ENCODE data around the gene MAP3K9. TPM values are rescaled to one million over a fixed set of nuclear protein-coding genes. Genes with fewer than 3 reads are reported as not detected.

The MAP3K9 gene
- total RNA-seq, 3 donors from 2014 or later = 0.16 to 6.3 (median 3.3) TPM

DNA sequence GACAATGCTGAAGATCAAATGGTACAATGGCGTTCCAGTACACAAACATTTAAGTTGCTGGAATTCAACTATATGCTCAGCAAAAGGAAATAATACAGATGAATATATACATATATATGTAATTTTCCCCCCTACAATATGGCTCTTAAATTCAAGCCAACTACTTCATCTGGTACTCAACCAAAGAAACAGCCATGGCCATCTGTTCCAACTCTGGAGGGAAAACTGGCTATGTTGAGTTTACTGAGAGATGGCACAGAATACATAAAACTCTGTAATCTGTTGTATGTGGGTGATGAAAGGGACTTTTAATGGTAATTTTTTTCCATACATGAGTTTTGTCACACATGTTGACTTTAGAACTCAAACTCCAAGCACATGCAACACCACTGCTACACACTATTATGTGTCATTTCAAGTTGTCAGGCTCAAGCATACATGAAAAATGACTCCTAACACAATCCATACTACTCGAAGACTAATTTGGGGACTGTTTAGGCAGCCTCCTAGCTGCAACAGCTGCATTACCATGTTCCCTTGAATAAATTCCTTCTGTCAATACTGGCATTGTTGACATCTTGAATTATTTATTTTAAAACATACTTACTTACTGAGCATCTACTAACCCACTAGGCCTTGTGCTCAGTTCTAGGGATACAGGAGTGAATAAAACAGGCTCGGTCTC lies 38.2 kb upstream of the MAP3K9 start:
- DNase-seq (ENCODE audit: low spot score in 2 of 2) = no peak
- Histone ChIP-seq H3K27me3 (no peaks in the 10 kb centered on the region), H3K36me3 (no peaks in the 10 kb centered on the region), H3K9me3 (no peaks in the 10 kb centered on the region), H3K27ac (no peak overlapping the region), H3K4me3 (no peak overlapping the region), H3K4me1 (peaks cover 0 to 2% of the 10 kb centered on the region in 2 donors)
- intact Hi-C loops (cut with DNase I; ENCODE audit: low total_unique reads) = no loop called here
- no peak for TF ChIP-seq POLR2AphosphoS5 (IDR thresholded peaks at IDR 0.05)
- TF ChIP-seq POLR2A (IDR thresholded peaks at IDR 0.05) = no peak
- TF ChIP-seq, protein P1, sequence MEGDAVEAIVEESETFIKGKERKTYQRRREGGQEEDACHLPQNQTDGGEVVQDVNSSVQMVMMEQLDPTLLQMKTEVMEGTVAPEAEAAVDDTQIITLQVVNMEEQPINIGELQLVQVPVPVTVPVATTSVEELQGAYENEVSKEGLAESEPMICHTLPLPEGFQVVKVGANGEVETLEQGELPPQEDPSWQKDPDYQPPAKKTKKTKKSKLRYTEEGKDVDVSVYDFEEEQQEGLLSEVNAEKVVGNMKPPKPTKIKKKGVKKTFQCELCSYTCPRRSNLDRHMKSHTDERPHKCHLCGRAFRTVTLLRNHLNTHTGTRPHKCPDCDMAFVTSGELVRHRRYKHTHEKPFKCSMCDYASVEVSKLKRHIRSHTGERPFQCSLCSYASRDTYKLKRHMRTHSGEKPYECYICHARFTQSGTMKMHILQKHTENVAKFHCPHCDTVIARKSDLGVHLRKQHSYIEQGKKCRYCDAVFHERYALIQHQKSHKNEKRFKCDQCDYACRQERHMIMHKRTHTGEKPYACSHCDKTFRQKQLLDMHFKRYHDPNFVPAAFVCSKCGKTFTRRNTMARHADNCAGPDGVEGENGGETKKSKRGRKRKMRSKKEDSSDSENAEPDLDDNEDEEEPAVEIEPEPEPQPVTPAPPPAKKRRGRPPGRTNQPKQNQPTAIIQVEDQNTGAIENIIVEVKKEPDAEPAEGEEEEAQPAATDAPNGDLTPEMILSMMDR (IDR thresholded peaks at IDR 0.05) = no peak

DNA sequence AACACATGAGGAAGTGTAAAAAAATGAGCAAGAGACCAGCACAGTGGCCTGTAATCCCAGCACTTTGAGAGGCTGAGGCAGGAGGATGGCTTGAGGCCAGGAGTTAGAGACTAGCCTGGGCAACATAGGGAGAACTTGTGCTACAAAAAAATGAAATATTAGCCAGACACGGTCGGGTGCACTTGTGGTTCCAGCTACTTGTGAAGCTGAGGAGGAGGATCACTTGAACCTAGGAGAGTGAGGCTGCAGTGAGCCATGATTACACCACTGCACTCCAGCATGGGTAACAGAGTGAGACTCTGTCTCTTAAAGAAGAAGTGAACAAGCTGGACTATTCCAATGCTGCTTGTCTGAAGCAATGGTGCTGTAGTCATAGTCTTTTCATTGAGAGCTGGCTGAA lies 36.3 kb upstream of the MAP3K9 start:
- H3K9me3 ChIP-seq = no peaks in the 10 kb centered on the region
- intact Hi-C loops (cut with DNase I; ENCODE audit: low total_unique reads) = no loop called here
- TF ChIP-seq, protein P1 (IDR thresholded peaks at IDR 0.05) = no peak
- TF ChIP-seq POLR2AphosphoS5 (IDR thresholded peaks at IDR 0.05) (no peak), POLR2A (IDR thresholded peaks at IDR 0.05) (no peak)
- no peak overlapping the region for H3K27ac ChIP-seq
- no peaks in the 10 kb centered on the region for H3K36me3 ChIP-seq
- peaks cover 0 to 3% of the 10 kb centered on the region in 2 donors for H3K4me1 ChIP-seq
- H3K4me3 ChIP-seq = no peak overlapping the region
- no peak for DNase-seq (ENCODE audit: low spot score in 2 of 2)
- no peaks in the 10 kb centered on the region for H3K27me3 ChIP-seq

DNA sequence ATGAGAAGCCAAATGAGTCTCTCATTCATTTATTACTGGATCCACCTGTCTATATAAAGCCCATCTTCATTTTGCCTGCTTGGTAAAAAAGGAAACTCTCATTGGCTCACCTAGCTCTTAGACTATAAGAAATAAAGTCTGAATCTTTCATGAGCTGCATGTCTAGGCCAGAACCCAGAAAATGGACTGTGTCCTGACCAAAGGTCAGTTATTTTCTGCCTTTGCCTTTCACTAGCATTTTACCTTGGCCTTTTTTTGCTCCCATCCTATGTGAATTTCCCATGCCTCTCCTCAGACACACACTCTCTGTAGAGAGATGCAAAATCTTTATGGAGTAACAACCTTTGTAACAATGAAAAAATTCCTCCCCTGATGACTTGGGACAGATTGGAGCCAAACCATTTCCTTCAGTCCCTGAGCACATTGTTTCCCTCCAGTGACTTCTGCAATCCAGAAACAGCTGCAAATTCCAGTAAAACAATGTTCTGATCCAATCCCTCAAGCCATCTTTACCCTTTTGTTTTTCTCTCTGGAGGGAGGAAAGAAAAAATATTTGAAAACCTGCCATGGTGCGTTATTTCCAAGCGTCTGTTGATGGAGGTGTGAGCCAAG lies 33.6 kb upstream of the MAP3K9 start:
- TF ChIP-seq POLR2AphosphoS5 (IDR thresholded peaks at IDR 0.05) (no peak), POLR2A (IDR thresholded peaks at IDR 0.05) (no peak)
- TF ChIP-seq, protein P1 (IDR thresholded peaks at IDR 0.05) = no peak
- H3K27me3 ChIP-seq = no peaks in the 10 kb centered on the region
- H3K4me1 ChIP-seq = peaks cover 0 to 3% of the 10 kb centered on the region in 2 donors
- H3K27ac ChIP-seq = peak overlapping the region; percentile 17 to 71
- H3K9me3 ChIP-seq = no peaks in the 10 kb centered on the region
- H3K36me3 ChIP-seq = no peaks in the 10 kb centered on the region
- intact Hi-C loops (cut with DNase I; ENCODE audit: low total_unique reads) = no loop called here
- H3K4me3 ChIP-seq = no peak overlapping the region
- DNase-seq (ENCODE audit: low spot score in 2 of 2) = no peak

DNA sequence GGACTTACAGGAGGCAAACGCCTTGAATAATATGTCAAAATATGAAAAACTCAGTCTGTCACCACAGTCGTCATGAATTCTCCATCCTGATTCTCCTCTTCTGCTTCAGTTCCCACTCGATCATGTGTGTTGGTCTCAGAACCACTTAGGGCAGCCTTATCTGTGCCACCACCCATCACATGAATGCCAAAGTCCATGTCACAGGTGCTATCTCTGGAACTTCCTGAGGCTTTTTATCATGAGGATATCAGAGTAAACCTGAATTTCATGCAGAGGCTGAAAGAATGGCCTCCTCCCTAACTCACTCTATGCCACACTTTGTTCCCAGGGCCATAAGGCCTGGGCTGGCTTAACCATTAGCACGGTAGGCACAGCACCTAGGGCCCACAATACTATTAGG lies 28.8 kb upstream of the MAP3K9 start:
- peaks cover 0 to 3% of the 10 kb centered on the region in 2 donors for H3K4me1 ChIP-seq
- no peak overlapping the region for H3K27ac ChIP-seq
- no peaks in the 10 kb centered on the region for H3K9me3 ChIP-seq
- H3K36me3 ChIP-seq = no peaks in the 10 kb centered on the region
- H3K27me3 ChIP-seq = no peaks in the 10 kb centered on the region
- DNase-seq (ENCODE audit: low spot score in 2 of 2) = no peak
- TF ChIP-seq POLR2A (IDR thresholded peaks at IDR 0.05) (no peak), POLR2AphosphoS5 (IDR thresholded peaks at IDR 0.05) (no peak)
- TF ChIP-seq, protein P1 (IDR thresholded peaks at IDR 0.05) = no peak
- no peak overlapping the region for H3K4me3 ChIP-seq
- intact Hi-C loops (cut with DNase I; ENCODE audit: low total_unique reads) = no loop called here

DNA sequence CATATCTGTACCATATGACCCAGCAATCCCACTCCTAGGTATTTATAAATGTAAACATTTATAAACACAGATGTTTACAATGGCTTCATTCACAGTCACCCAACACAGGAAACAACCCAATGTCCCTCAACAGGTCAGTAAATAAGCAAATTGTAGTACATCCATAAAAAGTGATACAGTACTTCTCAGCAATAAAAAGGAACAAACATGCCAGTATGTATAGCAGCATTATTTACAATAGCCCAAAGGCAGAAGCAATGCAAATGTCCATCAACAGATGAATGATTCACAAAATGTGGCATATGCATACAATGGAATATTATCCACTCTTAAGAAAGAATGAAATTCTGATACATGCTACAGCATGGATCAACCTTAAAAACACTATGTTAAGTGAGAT lies 27.6 kb upstream of the MAP3K9 start:
- DNase-seq (ENCODE audit: low spot score in 2 of 2) = no peak
- Histone ChIP-seq H3K4me1 (no peaks in the 10 kb centered on the region), H3K4me3 (no peak overlapping the region), H3K27ac (no peak overlapping the region), H3K36me3 (no peaks in the 10 kb centered on the region), H3K9me3 (no peaks in the 10 kb centered on the region), H3K27me3 (no peaks in the 10 kb centered on the region)
- TF ChIP-seq, protein P1 (IDR thresholded peaks at IDR 0.05) = no peak
- TF ChIP-seq POLR2AphosphoS5 (IDR thresholded peaks at IDR 0.05) (no peak), POLR2A (IDR thresholded peaks at IDR 0.05) (no peak)
- intact Hi-C loops (cut with DNase I; ENCODE audit: low total_unique reads) = no loop called here
